ENCODE measurements around the gene TMEM161A.

DNA sequence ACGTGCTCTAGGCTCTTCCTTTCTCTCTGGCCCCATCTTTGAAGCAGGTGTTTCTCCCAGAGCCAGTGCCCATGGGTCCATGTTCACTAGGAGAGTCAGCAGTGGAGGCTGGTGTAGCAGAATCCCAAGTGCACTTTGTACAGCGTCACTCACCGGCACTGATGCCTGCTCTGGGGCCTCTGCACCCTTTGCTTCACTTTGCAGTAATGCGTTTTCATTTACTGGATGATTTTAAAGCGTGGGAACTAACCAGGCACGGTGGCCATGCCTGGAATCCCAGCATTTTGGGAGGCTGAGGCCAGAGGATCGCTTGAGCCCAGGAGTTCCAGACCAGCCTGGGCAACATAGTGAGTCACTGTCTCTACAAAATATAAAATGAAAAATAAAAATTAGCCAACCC lies 43.8 kb downstream of the TMEM161A start:
- TF ChIP-seq CHD4 (IDR thresholded peaks at IDR 0.05; ENCODE audit: insufficient read depth, insufficient replicate concordance, low read depth, low read length, poor library complexity, severe bottlenecking) (no peak), CTCF (IDR thresholded peaks at IDR 0.05 in 2 of 3, conservative IDR thresholded peaks at IDR 0.05 in 1 of 3; ENCODE audit: insufficient read depth in 2 of 3, low read depth in 1 of 3, low read length in 3 of 3) (no peak)
